Measurements from ENCODE around the gene DLG4.

The DLG4 gene

GRCh38 chr17:7214300-7215135 lies 5.1 kb downstream of the DLG4 start:
- peak; percentile 92 for DNase-seq (ENCODE audit: low read depth, low spot score)

GRCh38 chr17:7213895-7214299 lies 5.7 kb downstream of the DLG4 start:
- no peak for DNase-seq (ENCODE audit: low read depth, low spot score)

- DNase-seq (ENCODE audit: low read depth, low spot score): no peak
Observed at GRCh38 chr17:7211491-7212273, 8.0 kb downstream of the DLG4 start.

- DNase-seq (ENCODE audit: low read depth, low spot score): no peak
Observed at GRCh38 chr17:7208754-7209460, 10.7 kb downstream of the DLG4 start.

- DNase-seq (ENCODE audit: low read depth, low spot score): no peak
Observed at GRCh38 chr17:7208027-7208571, 11.5 kb downstream of the DLG4 start.

GRCh38 chr17:7207120-7208001 lies 12.3 kb downstream of the DLG4 start:
- no peak for DNase-seq (ENCODE audit: low read depth, low spot score)

GRCh38 chr17:7205561-7205960 lies 14.1 kb downstream of the DLG4 start:
- DNase-seq (ENCODE audit: low read depth, low spot score): no peak

- peak; percentile 66 for DNase-seq (ENCODE audit: low read depth, low spot score)
Observed at GRCh38 chr17:7204828-7205461, 14.7 kb downstream of the DLG4 start.

- no peak for DNase-seq (ENCODE audit: low read depth, low spot score)
Observed at GRCh38 chr17:7204336-7204735, 15.3 kb downstream of the DLG4 start.

- no peak for DNase-seq (ENCODE audit: low read depth, low spot score)
Observed at GRCh38 chr17:7203391-7203790, 16.2 kb downstream of the DLG4 start.

GRCh38 chr17:7196651-7197401 lies 22.8 kb downstream of the DLG4 start:
- DNase-seq (ENCODE audit: low read depth, low spot score): no peak

- no peak for DNase-seq (ENCODE audit: low read depth, low spot score)
Observed at GRCh38 chr17:7195971-7196370, 23.7 kb downstream of the DLG4 start.

GRCh38 chr17:7192271-7192937 lies 27.2 kb downstream of the DLG4 start:
- no peak for DNase-seq (ENCODE audit: low read depth, low spot score)

- DNase-seq (ENCODE audit: low read depth, low spot score): no peak
Observed at GRCh38 chr17:7191571-7192270, 27.9 kb downstream of the DLG4 start.

- DNase-seq (ENCODE audit: low read depth, low spot score): no peak
Observed at GRCh38 chr17:7191069-7191468, 28.6 kb downstream of the DLG4 start.

GRCh38 chr17:7190276-7190917 lies 29.2 kb downstream of the DLG4 start:
- DNase-seq (ENCODE audit: low read depth, low spot score): no peak

- no peak for DNase-seq (ENCODE audit: low read depth, low spot score)
Observed at GRCh38 chr17:7186241-7186640, 33.4 kb downstream of the DLG4 start.

- DNase-seq (ENCODE audit: low read depth, low spot score): no peak
Observed at GRCh38 chr17:7184647-7185046, 35.0 kb downstream of the DLG4 start.
